H1 (cell line): ENCODE data around the gene CHRNA3. TPM values are rescaled to one million over a fixed set of nuclear protein-coding genes. Genes with fewer than 3 reads are reported as not detected.

Experiments
- CEBPB ChIP-seq: IDR thresholded peaks from 2 replicates; pipeline ENCODE4 v1.6.1; 2012; ENCODE audit warnings: low read depth, low read length
- EZH2 ChIP-seq: fragments of 200-600 bp; sonication (generic); IDR thresholded peaks from 2 replicates; pipeline ENCODE4 v1.7.1; 2012; ENCODE audit warnings: low read depth, mild to moderate bottlenecking, moderate library complexity, low read length, inconsistent platforms; ENCODE audit not compliant: severe bottlenecking
- JUND ChIP-seq: IDR thresholded peaks from 2 replicates; pipeline ENCODE4 v1.6.1; 2011; ENCODE audit warnings: mild to moderate bottlenecking, improper control_type of control experiment, low read length
- polyA plus RNA-seq, 7 experiments: library from polyadenylated mRNA; depleted of rRNA in 3 of 7; stranded (reverse) in 5 of 7; unstranded in 2 of 7; fragments of >200 nt in 5 of 7; fragments of 200-250 nt in 2 of 7; gene quantifications; 1 replicate in 5 of 7; 2 replicates in 1 of 7; 4 replicates in 1 of 7; pipeline versions ENCODE4 v1.2.1 to v1.2.3, GENCODE V29; 2011 to 2013; ENCODE audit warnings: missing spikeins in 2 of 7, mixed read lengths in 2 of 7
- total RNA-seq: library from RNA; stranded (reverse); fragmentation: NEBNext Ultra II Directional; extraction: Animal tissue kit (Norgen Biotek cat#: 25700); gene quantifications from 2 replicates; pipeline ENCODE4 v1.2.1, GENCODE V29; 2021

CHRNA3 gene
- total and polyA plus RNA-seq, 2 of the 8 experiments (the other 6 are each of a cell fraction or from before 2014, with no cell fraction given), result 2.1 to 4.7 TPM

DNA sequence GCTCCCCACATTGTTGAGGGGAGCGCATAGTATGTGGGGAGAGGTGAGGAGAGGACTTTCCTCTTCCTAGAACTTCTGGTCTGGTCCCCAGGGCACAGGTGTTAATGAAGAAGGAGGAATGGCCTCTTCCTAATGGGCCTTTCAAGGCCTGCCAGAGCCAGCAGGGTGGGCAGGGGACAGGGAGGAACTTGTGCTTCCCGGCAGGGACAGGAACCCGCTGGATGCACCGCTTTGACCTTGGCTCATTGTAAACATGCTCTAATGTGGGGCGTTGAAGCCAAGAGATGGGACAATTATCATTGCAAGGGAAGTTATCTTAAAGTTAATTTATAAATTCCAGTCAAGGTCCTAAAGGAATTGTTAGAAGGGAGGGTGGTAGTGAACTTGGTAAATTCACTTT lies 41.2 kb upstream of the CHRNA3 start (continued):
- TF ChIP-seq CEBPB (no peak), JUND (no peak), EZH2 (no peak)
